T-helper 1 cell treated with Interleukin-12 subunit alpha and Interleukin-12 subunit beta and Interleukin-4 antibody, amounts not matched to agents 30 μg/mL and 1 μg/mL, for 36 hours (primary cell): ENCODE results near the gene REXO5.
"Not testable (repeated sequence)": the region's sequence is repeated elsewhere in the genome, so short reads cannot be mapped to it uniquely, and the experiment has no call there.

Source experiments
- H3K27ac Mint-ChIP-seq: one replicate; pipeline ENCODE4 v1.8.0; 2021; ENCODE audit warnings: mild to moderate bottlenecking, mixed read lengths
- H3K27me3 Mint-ChIP-seq: one replicate; pipeline ENCODE4 v1.8.0; 2021; ENCODE audit warnings: low read depth, mixed read lengths
- H3K36me3 Mint-ChIP-seq: one replicate; pipeline ENCODE4 v1.8.0; 2021; ENCODE audit warnings: low read depth, mixed read lengths
- H3K4me1 Mint-ChIP-seq: one replicate; pipeline ENCODE4 v1.8.0; 2021; ENCODE audit warnings: low read depth, mixed read lengths
- H3K4me3 Mint-ChIP-seq: one replicate; pipeline ENCODE4 v1.8.0; 2021; ENCODE audit warnings: mild to moderate bottlenecking, moderate library complexity, mixed read lengths
- H3K9me3 Mint-ChIP-seq: one replicate; pipeline ENCODE4 v1.8.0; 2021; ENCODE audit warnings: mixed read lengths

REXO5 gene, protein sequence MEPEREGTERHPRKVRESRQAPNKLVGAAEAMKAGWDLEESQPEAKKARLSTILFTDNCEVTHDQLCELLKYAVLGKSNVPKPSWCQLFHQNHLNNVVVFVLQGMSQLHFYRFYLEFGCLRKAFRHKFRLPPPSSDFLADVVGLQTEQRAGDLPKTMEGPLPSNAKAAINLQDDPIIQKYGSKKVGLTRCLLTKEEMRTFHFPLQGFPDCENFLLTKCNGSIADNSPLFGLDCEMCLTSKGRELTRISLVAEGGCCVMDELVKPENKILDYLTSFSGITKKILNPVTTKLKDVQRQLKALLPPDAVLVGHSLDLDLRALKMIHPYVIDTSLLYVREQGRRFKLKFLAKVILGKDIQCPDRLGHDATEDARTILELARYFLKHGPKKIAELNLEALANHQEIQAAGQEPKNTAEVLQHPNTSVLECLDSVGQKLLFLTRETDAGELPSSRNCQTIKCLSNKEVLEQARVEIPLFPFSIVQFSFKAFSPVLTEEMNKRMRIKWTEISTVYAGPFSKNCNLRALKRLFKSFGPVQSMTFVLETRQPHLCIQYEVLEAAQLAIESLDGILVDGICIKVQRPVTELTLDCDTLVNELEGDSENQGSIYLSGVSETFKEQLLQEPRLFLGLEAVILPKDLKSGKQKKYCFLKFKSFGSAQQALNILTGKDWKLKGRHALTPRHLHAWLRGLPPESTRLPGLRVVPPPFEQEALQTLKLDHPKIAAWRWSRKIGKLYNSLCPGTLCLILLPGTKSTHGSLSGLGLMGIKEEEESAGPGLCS

DNA sequence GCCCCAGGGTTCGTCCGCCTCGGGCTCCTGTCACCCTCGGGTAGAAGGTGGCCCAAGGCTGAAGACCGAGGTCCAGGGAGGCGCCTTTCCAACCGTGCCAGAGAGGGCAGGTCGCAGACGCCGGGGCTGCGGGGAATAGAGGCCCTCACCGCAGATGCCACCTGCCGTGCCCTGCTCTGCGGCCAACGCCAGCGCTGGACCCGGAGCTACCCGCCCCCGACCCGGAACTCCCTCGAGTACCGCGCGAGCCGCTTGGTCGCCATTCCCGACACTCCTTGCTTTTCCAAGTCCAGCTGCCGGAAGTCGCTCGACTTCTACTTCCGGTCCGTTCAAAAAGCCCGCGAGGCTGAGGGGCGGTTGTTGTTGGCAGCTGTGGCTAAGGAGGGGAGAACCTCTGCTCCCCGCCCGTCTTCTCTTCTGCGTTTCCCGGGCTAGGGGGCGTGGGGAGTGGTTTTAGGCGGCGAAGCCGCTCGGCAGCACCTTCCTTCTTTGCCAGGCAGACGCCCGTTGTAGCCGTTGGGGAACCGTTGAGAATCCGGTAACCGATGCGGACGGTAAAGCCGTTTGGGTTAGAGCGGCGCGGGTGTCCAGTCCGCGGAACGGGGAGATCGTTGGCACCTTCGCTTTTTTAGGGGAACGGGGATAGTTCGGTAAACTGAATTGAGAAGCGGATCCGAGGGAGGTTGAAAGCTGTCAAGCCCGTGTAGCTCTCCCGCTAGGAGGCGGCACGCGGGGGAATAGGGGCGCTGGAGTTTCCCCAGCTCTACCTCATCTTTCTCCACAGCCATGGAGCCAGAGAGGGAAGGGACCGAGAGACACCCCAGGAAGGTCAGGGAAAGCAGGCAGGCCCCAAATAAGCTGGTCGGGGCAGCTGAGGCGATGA is at the start of gene REXO5, which contains the start of gene ERI2:
Gene REXO5 (plus strand): TSS at position 360 of the 883 bp plus-strand sequence. CDS start 427 bp downstream, at position 787.
Gene ERI2 (minus strand): TSS at position 305 of the 883 bp plus-strand sequence. CDS start 42 bp downstream, at position 263.
- peak within 1 kb of the TSS; percentile 99 for H3K4me3 Mint-ChIP-seq
- H3K4me1 Mint-ChIP-seq, result peaks cover 23% of the 10 kb centered on the region
- H3K27ac Mint-ChIP-seq, result peak within 1 kb of the TSS; percentile 97

DNA sequence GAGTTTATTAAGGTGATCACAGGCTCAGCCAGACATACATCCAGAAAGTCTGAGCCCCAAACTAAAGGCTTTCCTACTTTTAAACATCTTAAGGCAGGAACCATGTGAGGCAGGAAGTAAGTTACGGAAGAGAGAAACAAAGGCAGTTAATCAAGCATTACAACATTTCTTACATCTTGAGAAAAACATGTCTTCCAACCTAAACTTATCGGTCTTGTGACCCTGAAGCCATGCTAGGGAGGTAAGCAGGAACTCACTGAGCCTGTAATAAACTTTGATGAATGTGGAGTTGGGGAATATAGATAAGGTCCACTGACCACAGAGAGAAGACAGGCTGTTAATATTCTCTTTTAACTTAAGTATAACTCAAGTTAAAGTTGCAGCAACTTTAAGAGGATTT is 46.0 kb upstream of the REXO5 start:
- H3K27me3 Mint-ChIP-seq, result no peaks in the 10 kb centered on the region
- no peak overlapping the region for H3K4me3 Mint-ChIP-seq
- no peak overlapping the region for H3K27ac Mint-ChIP-seq
- H3K4me1 Mint-ChIP-seq, result peaks cover 11% of the 10 kb centered on the region
- peaks cover 5% of the 10 kb centered on the region for H3K36me3 Mint-ChIP-seq
- peaks cover 16% of the 10 kb centered on the region for H3K9me3 Mint-ChIP-seq

More for the DNA sequence above, at the start of gene REXO5, which contains the start of gene ERI2:
- no peaks in the 10 kb centered on the region for H3K9me3 Mint-ChIP-seq
- H3K27me3 Mint-ChIP-seq, result no peaks in the 10 kb centered on the region
- peaks cover 6% of the 10 kb centered on the region for H3K36me3 Mint-ChIP-seq

DNA sequence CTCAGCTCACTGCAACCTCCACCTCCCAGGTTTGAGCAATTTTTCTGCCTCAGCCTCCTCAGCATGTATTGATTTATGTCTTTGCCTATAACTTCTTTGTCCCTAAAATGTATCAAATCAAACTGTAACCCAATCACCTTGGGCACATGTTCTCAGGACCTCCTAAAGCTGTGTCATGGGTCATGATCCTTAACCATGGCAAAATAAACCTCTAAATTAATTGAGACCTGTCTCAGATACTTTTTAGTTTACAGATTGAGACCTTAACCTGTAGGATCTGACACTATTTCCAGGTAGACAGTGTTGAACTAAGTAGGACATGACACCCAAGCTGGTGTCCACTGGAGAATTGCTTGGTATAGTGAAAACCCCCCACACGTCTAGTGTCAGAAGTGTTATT is 45.2 kb upstream of the REXO5 start:
- Mint-ChIP-seq H3K36me3 (peaks cover 5% of the 10 kb centered on the region), H3K9me3 (peaks cover 16% of the 10 kb centered on the region), H3K4me3 (no peak overlapping the region), H3K27me3 (no peaks in the 10 kb centered on the region), H3K4me1 (peaks cover 11% of the 10 kb centered on the region), H3K27ac (no peak overlapping the region)

DNA sequence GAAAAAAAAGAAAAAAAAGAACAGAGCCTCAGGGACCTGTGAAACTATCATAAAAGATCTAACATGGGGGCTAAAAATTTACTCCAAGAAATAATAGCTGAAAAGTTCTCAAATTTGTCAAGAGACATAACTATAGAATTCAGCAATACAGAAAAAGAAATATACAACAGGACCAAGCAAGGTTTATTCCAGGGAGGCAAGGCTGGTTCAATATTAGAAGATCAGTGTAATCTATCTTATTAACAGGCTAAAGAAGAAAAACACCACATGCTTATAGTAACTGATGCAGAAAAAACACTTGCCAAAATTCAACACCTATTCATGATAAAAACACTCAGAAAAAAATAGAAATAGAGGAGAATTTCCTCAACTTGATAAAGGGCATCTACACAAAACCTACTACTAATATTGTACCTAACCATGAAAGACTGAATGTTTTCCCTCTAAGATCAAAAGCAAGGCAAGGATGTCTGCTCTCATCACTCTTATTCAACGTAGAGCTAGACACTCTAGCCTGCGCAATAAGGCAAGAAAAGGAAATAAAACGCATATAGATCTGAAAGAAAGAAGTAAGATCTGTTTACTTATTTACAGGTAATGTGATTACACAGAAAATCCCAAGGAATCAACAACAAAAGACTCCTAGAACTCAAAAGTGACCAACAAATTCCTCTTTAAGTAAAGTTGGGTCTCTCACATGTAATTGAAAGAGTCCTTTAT is 43.8 kb upstream of the REXO5 start:
- Mint-ChIP-seq H3K27me3 (no peaks in the 10 kb centered on the region), H3K36me3 (peaks cover 5% of the 10 kb centered on the region), H3K4me3 (peak overlapping the region; percentile 85), H3K9me3 (peaks cover 16% of the 10 kb centered on the region), H3K27ac (no peak overlapping the region), H3K4me1 (peaks cover 11% of the 10 kb centered on the region)

DNA sequence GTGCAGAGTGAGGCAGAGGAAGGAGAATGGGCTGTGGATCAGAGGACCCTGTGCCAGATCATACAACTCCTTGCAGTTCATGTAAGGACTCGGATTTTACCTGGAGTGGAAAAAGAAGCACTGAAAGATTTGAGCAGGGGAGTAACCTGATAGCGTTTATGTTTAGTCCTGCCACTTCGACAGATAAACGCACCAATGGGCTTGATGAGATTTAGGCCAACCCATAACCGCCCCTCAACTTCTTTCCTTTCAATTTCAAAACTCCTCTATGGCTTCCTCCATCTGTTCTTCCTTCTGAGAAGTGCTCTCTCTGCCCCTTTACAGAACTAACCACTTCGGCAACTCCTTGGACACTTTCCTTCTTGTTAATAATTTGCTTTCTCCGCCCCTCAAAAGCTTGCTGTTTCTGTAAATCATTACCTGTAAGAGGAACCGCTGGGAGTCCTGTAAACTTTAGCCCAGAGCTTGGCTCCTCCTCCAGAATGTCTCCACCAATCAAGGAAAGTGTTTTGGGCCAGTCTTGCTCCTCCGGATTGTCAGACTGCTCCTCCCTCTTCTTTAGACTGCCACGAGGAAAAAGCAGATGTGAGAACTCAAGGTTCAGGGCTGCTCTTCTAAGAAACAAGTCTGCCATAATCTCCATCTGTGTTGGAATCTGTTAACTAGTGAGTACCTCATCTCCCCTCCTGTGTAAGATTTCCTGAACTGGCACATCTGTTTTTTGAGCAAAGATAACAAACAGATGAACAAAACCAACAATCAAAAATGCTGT is 42.7 kb upstream of the REXO5 start, which contains the start of gene ACSM3:
Gene ACSM3 (plus strand): TSS at position 554 of the 772 bp plus-strand sequence. CDS start 6,021 bp downstream, outside the sequence.
- Mint-ChIP-seq H3K36me3 (peaks cover 5% of the 10 kb centered on the region), H3K4me1 (peaks cover 11% of the 10 kb centered on the region), H3K27ac (peak within 1 kb of the TSS; percentile 88), H3K4me3 (peak within 1 kb of the TSS; percentile 85), H3K9me3 (peaks cover 16% of the 10 kb centered on the region), H3K27me3 (no peaks in the 10 kb centered on the region)

DNA sequence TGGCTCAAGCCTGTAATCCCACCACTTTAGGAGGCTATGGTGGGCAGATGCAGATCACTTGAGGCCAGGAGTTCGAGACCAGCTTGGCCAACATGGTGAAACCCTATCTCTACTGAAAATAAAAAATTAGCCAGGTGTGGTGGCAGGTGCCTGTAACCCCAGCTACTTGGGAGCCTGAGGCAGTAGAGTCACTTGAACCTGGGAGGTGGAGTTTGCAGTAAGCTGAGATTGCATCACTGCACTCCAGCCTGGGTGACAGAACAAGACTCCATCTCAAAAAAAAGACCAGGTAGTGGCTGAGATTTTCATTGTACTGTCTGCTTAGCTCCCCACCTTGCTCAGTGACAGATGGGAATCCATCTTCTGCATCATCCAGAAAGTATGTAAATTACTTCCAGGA is 41.9 kb upstream of the REXO5 start:
- H3K27me3 Mint-ChIP-seq, H3K27ac Mint-ChIP-seq, H3K36me3 Mint-ChIP-seq, H3K4me3 Mint-ChIP-seq: not testable (repeated sequence)
- H3K9me3 Mint-ChIP-seq, result peaks cover 16% of the 10 kb centered on the region
- H3K4me1 Mint-ChIP-seq, result peaks cover 11% of the 10 kb centered on the region

DNA sequence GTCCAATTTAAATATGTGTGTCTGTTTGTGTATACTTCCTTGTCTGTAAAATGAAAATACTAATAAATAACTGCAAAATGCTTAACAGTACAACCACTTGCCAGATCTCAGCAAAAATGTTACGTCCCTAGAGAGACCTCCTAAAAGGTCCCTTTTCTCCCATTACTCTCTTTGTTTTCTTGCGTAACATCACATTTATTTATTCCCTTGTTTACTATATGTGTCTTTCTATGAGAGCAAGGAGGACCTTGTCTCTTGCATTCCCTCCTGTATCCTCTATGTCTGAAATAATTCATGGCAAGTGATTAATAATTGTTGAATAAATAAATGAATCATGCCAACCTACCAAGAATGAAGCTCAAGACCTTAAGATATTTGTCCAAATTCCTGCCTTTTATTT is 40.6 kb upstream of the REXO5 start:
- H3K4me1 Mint-ChIP-seq, result peaks cover 11% of the 10 kb centered on the region
- no peak overlapping the region for H3K27ac Mint-ChIP-seq
- H3K27me3 Mint-ChIP-seq, result no peaks in the 10 kb centered on the region
- peaks cover 16% of the 10 kb centered on the region for H3K9me3 Mint-ChIP-seq
- peaks cover 5% of the 10 kb centered on the region for H3K36me3 Mint-ChIP-seq
- H3K4me3 Mint-ChIP-seq, result no peak overlapping the region

DNA sequence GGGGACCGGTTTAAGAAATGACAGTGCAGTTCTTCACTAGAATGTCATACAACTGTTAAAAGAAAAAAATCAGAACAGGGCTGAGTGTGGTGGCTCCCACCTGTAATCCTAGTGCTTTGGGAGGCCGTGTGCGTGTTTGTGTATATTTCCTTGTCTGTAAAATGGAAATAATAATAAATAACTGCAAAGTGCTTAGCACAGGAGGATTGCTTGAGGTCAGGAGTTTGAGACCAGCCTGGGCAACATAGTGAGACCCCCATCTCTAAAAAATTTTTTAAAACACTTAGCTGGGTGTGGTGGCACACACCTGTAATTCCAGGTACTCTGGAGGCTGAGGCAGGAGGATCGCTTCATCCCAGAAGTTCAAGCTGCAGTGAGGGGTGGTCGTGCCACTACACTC is 40.0 kb upstream of the REXO5 start:
- Mint-ChIP-seq H3K27me3 (no peaks in the 10 kb centered on the region), H3K27ac (no peak overlapping the region), H3K9me3 (peaks cover 15% of the 10 kb centered on the region), H3K4me3 (no peak overlapping the region), H3K4me1 (peaks cover 11% of the 10 kb centered on the region), H3K36me3 (peaks cover 5% of the 10 kb centered on the region)

DNA sequence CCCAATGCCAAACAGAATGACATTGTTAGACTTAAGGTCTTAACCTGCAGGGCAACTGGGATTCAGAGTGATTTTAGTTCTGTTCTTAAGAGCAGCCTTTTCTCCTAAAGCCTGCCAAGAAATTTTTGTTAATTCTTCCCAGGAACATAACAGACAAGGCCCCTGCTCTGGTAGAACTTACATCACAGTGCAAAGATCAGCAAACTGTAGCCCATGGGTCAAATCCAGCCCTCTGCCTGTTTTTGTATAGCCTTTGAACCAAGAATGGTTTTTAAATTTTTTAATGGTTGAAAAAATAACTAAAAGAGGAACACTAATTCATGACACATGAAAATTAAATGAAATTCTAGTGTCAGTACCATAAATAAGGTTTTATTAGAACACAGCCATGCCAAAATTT is 38.8 kb upstream of the REXO5 start:
- no peak overlapping the region for H3K27ac Mint-ChIP-seq
- H3K4me1 Mint-ChIP-seq, result peaks cover 11% of the 10 kb centered on the region
- H3K9me3 Mint-ChIP-seq, result peaks cover 2% of the 10 kb centered on the region
- no peaks in the 10 kb centered on the region for H3K36me3 Mint-ChIP-seq
- no peaks in the 10 kb centered on the region for H3K27me3 Mint-ChIP-seq
- H3K4me3 Mint-ChIP-seq, result no peak overlapping the region

DNA sequence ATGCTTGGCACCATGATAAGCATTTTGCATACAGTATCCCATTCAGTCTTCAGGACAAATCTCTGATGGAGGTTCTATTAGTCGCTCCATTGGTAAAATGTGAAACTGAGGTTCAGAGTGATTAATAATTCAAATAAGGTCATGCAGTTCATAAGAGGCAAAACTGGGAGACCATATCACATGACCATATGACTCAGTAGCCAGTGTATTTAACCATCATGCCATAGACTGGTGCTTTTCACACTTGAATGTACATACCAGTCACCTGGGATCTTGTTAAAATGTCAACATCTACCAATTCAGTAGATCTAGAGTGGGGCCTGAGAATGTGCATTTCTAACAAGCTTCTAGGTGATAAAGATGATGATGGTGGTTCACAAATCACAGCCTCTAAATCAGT is 38.2 kb upstream of the REXO5 start:
- peaks cover 9% of the 10 kb centered on the region for H3K4me1 Mint-ChIP-seq
- H3K27ac Mint-ChIP-seq, result no peak overlapping the region
- no peak overlapping the region for H3K4me3 Mint-ChIP-seq
- no peaks in the 10 kb centered on the region for H3K27me3 Mint-ChIP-seq
- H3K9me3 Mint-ChIP-seq, result no peaks in the 10 kb centered on the region
- no peaks in the 10 kb centered on the region for H3K36me3 Mint-ChIP-seq

DNA sequence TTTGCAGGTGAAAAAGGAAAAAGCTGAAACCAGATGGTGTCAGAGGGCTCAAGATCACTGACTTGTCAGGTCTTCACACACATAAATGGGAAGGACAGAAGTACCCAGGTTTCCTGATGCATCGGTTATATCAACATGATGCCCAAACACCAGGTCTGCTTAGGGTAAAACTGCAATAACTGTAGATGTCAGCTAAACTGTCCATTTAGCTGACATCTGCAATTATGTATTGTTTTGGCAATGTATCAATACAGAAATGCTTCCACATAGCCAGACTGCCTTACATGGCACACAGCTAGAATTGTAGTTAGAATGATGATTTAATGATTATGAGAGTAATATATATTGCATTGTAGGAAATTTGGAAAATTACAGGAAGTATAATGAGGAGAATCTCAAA is 37.5 kb upstream of the REXO5 start:
- no peak overlapping the region for H3K27ac Mint-ChIP-seq
- no peaks in the 10 kb centered on the region for H3K27me3 Mint-ChIP-seq
- no peak overlapping the region for H3K4me3 Mint-ChIP-seq
- H3K36me3 Mint-ChIP-seq, result no peaks in the 10 kb centered on the region
- no peaks in the 10 kb centered on the region for H3K9me3 Mint-ChIP-seq
- H3K4me1 Mint-ChIP-seq, result peaks cover 4% of the 10 kb centered on the region

DNA sequence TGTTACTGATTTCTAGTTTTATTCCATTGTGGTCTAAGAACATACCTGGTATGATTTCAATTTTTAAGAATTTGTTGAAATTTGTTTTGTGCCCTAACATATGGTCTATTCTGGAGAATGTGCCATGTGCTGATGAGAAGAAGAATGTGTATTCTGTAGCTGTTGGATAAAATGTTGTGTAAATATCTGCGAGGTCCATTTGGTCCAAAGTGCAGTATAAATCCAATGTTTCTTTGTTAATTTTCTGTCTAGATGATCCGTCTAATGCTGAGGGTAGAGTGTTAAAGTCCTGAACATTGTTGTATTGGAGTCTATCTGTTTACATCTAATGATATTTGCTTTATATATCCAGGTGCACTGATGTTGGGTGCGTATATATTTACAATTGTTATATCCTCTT is 32.6 kb upstream of the REXO5 start:
- no peak overlapping the region for H3K4me3 Mint-ChIP-seq
- H3K9me3 Mint-ChIP-seq, result no peaks in the 10 kb centered on the region
- no peak overlapping the region for H3K27ac Mint-ChIP-seq
- H3K36me3 Mint-ChIP-seq, result no peaks in the 10 kb centered on the region
- H3K4me1 Mint-ChIP-seq, result no peaks in the 10 kb centered on the region
- no peaks in the 10 kb centered on the region for H3K27me3 Mint-ChIP-seq

DNA sequence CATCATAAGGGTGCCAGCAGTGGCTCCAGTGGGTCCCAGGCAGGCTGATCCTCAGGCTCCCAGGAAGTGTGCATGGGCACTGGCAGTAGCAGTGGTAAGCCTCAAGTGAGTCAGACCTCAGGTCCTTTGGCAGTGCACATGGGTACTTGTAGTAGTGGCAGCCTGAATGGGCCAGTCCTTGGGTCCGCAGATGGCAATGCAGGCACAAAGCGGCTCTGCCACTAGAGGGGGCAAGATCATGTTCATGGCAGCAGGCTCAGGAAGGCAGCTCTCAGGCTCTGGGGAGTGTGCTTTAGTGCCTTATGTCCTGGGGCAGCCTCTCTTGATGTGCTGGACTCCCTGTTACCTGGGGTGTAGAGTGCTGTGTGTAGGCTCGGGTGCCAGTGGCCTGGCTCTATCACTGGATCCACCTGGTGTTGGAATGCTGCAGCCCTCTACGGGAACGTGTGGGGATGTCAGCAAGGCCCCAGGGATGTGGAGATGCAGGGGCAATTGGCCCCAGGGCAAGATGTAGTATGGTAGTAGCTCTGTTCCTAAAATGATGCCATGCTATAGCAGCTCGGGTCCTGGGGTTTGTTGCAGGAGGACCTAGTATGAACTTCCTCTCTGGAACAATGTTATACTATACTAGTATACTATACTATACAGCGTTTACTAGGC is 31.5 kb upstream of the REXO5 start:
- Mint-ChIP-seq H3K27me3 (no peaks in the 10 kb centered on the region), H3K27ac (no peak overlapping the region), H3K4me1 (no peaks in the 10 kb centered on the region), H3K4me3 (no peak overlapping the region), H3K9me3 (no peaks in the 10 kb centered on the region), H3K36me3 (no peaks in the 10 kb centered on the region)
